AML-193 (cell line): ENCODE measurements around the gene GRIN3B.

ENCODE experiments used
- DNase-seq, 2 experiments: peaks; one replicate each; lab custom pipeline; 2025; lab: John Stamatoyannopoulos, UW

Gene GRIN3B

DNA sequence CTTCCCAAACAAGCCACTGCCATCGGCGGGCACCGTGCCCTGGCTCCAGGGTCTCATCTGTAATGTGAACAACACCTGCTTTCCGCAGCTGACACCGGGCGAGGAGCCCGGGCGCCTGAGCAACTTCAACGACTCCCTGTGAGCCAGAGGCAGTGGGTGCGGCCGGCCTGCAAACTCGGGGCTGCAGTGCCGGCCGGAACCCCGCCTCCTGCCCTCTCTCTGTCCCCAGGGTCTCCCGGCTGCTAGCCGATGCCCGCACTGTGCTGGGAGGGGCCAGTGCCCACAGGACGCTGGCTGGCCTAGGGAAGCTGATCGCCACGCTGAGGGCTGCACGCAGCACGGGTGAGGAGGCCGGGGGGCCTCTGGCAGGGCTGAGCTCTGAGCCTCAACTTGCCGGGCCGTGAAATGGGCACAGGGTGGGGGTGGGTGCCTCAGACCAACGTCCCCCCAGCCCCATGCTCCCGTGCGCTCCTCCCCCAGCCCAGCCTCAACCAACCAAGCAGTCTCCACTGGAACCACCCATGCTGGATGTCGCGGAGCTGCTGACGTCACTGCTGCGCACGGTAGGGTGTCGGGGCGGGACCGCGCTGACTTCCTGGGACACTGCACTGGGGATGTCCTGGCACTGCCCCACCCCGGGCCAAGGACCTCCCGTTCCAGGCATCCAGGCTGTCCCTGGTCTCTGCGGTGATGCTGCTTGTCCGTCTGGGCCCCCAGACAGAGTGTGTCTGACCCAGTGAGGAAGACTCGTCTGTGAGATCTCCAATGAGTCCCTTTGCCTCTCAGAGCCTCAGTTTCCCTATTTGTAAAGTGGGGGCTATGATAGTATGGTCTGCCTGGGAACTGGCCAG, 41.8 kb downstream of the GRIN3B start:
- DNase-seq, result no peak

DNA sequence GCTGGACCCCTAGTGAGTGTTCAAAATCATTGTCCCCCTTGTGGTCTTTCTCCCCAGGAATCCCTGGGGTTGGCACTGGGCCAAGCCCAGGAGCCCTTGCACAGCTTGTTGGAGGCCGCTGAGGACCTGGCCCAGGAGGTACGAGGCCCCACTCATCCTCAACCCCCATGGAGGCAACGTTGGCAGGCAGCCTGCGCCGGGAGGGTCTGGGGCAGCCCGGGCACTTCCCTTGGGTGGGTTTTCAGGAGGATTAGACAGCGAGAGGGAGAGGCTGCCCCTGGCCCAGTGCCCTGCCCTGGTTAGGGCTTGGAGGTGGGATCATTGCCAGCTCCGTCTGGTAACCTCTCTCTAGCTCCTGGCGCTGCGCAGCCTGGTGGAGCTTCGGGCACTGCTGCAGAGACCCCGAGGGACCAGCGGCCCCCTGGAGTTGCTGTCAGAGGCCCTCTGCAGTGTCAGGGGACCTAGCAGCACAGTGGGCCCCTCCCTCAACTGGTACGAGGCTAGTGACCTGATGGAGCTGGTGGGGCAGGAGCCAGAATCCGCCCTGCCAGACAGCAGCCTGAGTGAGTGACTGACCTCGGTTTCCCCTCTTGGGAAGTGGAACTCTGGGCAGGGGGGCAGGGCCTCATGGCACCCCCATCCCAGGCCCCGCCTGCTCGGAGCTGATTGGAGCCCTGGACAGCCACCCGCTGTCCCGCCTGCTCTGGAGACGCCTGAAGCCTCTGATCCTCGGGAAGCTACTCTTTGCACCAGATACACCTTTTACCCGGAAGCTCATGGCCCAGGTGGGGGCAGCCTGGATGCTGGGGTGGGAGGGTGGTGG, 42.7 kb downstream of the GRIN3B start:
- DNase-seq, result no peak

DNA sequence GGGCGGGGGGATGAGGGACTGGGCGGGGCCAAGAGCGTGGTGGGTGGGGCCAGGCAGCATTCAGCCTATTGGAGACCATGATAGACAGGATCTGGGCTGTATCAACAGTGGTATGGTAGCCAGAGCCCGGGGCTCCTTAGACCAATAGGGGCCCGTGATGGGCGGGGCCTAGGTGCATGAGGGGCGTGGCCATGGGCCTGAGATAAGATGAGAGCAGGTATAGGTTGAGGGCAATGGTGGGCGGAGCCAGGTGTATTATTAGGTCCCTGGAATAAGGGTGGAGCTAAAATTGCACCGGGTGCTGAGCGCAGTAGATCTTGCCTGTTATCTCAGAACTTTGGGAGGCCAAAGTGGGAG, 45.0 kb downstream of the GRIN3B start:
- DNase-seq, result no peak

DNA sequence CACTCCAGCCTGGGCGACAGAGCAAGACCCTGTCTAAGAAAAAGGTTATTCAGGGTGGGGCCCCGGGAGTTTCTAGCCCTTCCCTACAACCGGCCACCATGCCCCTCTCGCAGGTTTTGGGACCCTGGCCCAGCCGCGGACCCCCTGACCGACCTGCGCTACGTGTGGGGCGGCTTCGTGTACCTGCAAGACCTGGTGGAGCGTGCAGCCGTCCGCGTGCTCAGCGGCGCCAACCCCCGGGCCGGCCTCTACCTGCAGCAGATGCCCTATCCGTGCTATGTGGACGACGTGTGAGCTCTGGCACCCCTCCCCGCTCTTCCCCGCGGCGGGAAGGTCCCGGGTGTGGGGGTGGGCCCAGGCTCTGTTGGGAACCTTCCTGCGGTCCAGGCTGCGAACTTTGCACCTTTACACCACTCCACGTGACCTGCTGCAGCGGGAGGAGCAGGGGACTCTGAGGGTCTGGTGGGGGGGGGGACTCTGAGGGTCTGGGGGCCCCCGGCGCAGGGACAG, 46.0 kb downstream of the GRIN3B start:
- no peak for DNase-seq

DNA sequence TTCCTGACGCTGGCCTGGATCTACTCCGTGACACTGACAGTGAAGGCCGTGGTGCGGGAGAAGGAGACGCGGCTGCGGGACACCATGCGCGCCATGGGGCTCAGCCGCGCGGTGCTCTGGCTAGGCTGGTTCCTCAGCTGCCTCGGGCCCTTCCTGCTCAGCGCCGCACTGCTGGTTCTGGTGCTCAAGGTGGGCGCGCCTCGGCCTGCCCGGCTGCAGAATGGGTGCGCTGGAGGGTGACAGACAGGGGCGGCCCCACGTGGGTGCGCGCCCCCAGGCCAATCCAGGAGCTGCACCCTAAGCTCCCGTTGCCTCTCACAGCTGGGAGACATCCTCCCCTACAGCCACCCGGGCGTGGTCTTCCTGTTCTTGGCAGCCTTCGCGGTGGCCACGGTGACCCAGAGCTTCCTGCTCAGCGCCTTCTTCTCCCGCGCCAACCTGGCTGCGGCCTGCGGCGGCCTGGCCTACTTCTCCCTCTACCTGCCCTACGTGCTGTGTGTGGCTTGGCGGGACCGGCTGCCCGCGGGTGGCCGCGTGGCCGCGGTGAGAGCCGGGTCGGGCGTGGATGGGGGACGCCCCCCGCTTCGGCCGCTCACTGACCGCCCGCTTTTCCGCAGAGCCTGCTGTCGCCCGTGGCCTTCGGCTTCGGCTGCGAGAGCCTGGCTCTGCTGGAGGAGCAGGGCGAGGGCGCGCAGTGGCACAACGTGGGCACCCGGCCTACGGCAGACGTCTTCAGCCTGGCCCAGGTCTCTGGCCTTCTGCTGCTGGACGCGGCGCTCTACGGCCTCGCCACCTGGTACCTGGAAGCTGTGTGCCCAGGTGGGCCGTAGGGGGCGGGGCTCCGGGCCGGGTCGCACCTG, 46.8 kb downstream of the GRIN3B start:
- DNase-seq, result no peak

DNA sequence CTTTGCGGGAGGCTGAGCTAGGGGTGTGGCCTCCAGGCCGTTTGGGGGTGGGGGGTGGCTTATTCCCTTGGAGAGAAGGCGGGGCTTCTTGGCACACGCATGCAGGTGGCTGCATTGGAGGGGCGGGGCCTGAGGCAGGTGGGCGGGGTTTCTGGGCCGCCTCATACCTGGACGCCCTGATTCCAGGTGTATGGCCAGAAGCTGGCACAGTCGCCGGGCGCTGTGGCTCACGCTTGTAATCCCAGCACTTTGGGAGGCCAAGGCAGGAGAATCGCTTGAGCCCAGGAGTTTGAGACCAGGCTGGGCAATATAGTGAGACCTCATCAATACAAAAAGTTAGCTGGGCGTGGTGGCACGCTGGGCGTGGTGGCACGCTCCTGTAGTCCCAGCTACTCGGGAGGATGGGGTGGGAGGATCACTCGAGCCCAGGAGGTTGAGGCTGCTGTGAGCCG, 47.5 kb downstream of the GRIN3B start:
- DNase-seq, result no peak

DNA sequence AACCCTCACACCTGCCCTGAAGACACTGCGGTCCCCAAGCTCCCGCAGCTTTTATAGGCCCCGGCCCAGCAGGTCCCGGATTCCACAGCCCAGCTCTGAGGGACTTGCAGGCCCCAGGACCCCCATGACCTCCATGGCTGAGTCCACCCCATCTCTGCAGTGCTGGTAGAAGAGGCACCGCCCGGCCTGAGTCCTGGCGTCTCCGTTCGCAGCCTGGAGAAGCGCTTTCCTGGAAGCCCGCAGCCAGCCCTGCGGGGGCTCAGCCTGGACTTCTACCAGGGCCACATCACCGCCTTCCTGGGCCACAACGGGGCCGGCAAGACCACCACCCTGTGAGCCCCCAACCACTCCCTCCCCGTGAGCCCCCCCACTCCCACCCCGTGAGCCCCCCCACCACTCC, 48.9 kb downstream of the GRIN3B start:
- no peak for DNase-seq

DNA sequence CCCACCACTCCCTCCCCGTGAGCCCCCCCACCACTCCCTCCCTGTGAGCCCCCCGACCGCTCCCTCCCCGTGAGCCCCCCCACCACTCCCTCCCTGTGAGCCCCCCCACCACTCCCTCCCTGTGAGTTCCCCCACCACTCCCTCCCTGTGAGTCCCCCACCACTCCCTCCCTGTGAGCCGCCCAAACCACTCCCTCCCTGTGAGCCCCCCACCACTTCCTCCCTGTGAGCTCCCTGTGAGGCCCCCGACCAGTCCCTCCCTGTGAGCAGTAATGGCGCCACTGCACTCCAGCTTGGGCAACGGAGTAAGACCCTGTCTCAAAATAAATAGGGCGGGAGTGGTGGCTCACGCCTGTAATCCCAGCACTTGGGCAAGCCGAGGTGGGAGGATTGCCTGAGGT, 49.6 kb downstream of the GRIN3B start:
- no peak for DNase-seq

DNA sequence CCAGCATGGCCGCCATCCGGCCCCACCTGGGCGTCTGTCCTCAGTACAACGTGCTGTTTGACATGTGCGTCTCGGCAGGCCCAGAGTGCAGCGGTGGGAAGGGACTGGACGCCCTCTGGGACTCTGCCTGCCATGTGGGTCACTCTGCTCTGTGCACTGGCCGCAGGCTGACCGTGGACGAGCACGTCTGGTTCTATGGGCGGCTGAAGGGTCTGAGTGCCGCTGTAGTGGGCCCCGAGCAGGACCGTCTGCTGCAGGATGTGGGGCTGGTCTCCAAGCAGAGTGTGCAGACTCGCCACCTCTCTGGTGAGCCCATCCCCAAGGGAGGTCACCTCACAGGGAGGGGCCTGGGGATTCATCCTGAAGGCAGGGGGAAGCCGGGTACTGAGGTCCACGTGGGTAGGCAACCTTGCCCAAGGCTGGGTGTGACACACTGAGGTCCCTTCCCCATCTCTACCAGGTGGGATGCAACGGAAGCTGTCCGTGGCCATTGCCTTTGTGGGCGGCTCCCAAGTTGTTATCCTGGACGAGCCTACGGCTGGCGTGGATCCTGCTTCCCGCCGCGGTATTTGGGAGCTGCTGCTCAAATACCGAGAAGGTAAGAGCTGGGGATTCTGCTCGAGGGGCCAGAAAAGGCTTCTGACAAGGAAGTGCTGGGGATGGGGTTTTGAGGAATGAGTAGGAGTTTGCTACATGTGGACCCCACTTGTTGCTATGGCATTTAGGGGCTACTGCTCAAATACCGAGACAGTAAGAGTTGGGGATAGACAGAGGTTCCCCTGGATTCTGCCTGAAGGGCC, 51.0 kb downstream of the GRIN3B start:
- DNase-seq, result no peak

DNA sequence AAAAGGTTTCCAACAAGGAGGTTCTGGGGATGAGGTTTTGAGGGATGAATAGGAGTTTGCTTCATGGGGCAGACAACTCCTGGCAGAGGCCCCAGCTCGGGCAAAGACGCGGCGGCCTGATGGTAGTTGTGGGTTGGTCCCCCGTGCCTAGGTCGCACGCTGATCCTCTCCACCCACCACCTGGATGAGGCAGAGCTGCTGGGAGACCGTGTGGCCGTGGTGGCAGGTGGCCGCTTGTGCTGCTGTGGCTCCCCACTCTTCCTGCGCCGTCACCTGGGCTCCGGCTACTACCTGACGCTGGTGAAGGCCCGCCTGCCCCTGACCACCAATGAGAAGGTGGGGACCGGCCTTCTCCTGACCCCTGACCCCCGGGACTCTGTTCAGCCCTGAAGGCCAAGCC, 51.6 kb downstream of the GRIN3B start:
- DNase-seq, result no peak

DNA sequence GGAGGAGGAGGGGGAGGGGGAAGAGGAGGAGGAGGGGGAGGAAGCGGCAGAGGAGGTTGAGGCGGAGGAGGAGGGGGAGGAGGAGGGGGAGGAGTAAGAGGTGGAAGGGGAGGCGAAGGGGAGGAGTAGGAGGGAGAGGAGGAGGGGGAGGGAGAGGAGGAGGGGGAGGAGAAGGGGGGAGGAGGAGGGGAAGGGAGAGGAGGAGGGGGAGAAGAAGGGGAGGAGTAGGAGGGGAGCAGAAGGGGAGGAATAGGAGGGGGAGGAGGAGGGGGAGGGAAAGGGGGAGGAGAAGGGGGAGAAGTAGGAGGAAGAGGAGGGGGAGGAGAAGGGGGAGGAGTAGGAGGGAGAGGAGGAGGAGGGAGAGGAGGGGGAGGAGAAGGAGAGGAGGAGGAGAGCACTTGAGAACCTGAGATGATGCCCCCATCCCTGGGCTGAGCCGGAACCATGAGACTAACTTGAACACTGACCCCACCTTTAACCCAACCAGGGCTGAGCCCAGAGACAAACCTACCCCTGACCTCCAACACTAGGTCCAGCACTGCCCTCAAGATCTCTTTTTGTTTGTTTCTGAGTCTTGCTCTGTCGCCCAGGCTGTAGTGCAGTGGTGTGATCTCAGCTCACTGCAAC, 52.2 kb downstream of the GRIN3B start:
- no peak for DNase-seq

DNA sequence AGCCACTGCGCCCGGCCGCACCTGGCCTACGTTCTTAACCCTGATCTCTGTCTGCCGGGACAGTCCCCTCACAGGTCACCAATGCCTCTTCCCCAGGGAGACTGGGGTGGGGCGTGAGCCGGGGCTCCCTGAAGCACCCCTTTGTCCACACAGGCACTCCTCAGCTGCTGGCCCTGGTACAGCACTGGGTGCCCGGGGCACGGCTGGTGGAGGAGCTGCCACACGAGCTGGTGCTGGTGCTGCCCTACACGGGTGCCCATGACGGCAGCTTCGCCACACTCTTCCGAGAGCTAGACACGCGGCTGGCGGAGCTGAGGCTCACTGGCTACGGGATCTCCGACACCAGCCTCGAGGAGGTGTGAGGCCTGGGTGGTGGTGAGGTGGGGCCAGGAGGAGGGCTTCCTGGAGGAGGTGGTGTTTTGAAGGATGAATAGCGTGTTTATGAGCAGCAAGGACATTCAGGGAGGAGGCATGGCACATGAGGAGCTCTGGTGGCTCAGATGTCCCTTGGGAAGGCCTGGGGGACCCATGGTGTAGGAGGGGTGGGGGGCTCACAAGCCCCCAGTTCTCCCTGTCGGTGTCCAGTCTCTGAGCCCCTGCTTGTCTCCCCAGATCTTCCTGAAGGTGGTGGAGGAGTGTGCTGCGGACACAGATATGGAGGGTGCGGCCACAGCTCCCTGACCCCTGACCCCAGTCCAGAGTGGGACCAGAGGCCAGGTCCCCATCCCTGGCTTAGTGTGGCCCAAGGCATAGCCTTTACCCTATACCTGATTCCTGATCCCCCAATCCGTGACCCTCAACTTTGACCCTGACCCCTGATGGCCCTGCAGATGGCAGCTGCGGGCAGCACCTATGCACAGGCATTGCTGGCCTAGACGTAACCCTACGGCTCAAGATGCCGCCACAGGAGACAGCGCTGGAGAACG, 53.2 kb downstream of the GRIN3B start:
- no peak for DNase-seq

DNA sequence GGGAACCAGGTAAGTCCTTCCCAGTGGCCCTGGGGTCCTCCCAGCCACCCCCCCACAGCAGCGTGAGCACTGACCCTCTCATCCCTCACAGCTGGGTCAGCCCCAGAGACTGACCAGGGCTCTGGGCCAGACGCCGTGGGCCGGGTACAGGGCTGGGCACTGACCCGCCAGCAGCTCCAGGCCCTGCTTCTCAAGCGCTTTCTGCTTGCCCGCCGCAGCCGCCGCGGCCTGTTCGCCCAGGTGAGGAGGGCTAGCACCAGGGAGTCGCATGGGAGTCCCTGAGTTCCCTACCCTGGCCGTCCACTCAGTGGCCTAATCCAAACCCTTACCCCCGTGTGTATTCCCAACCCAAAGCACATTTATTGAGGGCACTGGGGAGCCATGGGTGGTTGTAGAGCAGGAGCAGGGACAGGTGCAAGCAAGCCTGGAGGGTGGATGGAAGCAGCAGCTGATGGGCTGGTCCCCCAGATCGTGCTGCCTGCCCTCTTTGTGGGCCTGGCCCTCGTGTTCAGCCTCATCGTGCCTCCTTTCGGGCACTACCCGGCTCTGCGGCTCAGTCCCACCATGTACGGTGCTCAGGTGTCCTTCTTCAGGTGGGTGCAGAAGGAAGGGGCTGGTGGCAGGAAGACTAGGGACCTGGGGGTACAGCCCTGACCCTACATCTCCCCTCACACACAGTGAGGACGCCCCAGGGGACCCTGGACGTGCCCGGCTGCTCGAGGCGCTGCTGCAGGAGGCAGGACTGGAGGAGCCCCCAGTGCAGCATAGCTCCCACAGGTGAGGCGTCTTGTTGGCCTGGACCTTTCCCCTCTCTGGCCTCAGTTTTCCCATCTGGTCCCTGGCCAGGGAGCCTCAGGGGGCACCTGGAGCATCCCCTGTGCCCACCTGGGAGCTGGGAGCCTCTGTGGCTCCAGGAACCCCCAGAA, 54.1 kb downstream of the GRIN3B start:
- no peak for DNase-seq

DNA sequence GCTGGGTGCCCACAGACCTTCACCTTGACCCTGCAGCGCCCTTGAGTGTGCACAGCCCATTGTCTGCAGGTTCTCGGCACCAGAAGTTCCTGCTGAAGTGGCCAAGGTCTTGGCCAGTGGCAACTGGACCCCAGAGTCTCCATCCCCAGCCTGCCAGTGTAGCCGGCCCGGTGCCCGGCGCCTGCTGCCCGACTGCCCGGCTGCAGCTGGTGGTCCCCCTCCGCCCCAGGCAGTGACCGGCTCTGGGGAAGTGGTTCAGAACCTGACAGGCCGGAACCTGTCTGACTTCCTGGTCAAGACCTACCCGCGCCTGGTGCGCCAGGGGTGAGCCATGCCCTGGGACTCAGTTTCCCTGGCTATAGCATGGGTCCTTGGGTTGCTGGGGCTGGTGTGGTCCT, 54.8 kb downstream of the GRIN3B start:
- no peak for DNase-seq

DNA sequence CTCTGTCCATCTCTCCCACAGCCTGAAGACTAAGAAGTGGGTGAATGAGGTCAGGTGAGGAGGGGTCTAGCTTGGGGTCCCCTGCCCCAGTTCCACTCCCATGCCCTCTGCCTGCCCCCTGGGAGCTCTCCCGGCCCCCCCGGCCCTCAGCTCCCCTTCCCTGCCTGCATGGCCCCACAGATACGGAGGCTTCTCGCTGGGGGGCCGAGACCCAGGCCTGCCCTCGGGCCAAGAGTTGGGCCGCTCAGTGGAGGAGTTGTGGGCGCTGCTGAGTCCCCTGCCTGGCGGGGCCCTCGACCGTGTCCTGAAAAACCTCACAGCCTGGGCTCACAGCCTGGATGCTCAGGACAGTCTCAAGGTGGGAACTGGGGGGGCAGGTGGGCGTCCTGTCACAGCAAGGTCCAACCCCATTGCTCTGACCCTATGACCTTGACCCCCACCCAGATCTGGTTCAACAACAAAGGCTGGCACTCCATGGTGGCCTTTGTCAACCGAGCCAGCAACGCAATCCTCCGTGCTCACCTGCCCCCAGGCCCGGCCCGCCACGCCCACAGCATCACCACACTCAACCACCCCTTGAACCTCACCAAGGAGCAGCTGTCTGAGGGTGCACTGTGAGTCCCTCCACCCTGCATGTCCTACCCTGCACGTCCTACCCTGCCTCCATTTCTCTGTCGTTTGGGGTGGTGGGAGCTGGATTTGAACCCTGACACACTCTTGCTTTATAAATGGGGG, 55.8 kb downstream of the GRIN3B start:
- DNase-seq, result no peak

DNA sequence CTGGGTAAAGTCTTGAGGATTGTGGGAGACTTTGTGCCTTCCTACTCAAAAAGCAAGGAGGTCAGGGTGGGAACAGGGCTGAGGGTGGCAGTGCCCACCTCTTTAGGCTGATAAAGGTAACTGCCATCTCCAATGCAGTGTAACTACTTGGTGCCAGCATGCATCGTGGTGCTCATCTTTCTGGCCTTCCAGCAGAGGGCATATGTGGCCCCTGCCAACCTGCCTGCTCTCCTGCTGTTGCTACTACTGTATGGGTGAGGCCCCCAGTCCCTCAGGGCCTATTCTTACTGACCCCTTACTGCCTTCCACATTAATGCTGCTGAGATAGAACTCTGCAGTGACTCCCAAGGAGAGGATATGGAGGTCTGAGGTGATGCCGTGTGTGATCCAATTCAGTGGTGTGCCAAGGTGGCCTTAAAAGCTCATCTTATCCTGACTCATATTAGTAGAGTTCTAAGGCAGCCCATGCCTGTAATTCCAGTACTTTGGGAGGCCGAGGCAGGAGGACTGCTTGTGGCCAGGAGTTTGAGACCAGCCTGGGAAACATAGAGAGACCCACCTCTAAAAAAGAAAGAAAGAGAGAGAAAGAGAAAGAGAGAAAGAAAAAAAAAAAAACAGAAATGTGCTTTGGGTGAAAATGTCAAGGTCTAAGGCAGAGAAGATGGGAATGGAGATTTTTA, 57.1 kb downstream of the GRIN3B start:
- DNase-seq, result peak; percentile 44 to 49

DNA sequence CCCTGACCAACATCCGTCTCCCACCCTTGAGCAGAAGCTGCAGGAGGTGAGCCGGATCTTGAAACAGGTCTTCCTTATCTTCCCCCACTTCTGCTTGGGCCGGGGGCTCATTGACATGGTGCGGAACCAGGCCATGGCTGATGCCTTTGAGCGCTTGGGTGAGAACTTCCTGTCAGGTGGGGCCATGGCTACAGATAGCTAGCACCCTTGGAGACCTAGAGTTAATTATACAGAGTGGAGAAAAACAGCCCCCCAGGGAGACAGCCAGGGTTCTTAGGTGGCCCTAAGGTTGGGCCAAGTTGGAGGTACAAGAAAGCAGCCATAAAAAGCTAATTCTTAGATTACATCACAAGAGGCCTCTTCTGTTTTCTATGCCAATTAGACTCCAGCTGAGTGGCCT, 57.9 kb downstream of the GRIN3B start:
- no peak for DNase-seq
